ENCODE data around the gene TMEM89. TPM values are rescaled to one million over a fixed set of nuclear protein-coding genes. Genes with fewer than 3 reads are reported as not detected.

TMEM89 gene, protein sequence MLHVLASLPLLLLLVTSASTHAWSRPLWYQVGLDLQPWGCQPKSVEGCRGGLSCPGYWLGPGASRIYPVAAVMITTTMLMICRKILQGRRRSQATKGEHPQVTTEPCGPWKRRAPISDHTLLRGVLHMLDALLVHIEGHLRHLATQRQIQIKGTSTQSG
- total RNA-seq: not detected in 2 replicates

GRCh38 chr3:48621461-48621869 lies at the start of gene TMEM89:
TMEM89 (minus strand) TSS chr3:48621769; CDS start chr3:48621756, 13 bp downstream.

DNA sequence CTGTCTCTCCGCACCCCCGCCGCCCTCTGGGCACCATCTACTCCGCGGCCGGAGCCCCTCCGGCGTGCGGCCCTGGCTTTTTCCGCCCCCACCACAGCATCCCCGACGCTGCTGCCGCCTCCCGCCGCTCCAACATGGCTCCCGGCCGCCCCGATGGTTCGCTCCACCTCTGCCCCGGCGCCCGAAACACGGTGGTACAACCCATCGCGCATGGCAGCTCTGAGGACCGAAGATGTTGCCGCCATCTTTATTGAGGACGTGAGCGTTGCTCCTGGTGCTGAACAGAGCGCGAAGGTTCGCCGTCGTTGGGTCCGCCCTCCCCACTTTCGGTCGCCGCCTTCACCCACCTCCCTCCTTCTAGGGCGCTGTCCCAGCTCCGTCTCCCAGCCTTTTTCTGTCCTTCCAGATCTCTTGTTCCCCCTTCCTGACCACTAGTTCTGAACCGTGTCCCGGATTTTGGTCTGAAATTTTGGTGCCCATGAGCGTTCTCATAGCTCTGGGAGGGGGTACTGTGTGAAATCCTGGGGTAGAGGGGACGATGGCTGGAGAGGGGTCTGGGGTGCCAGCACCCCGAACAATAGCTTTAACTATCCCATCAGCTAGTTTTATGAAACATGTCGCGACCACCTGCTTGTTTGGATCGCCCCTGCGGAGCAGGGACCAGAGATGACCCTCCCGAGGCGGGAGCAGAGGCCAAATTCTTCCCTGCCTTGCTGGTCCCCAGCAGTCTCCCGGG lies 41.4 kb upstream of the TMEM89 start, which contains the start of gene CELSR3:
Gene CELSR3, minus strand, starts transcription at position 134 of the 736 bp plus-strand sequence. CDS start 252 bp downstream, outside the sequence.

DNA sequence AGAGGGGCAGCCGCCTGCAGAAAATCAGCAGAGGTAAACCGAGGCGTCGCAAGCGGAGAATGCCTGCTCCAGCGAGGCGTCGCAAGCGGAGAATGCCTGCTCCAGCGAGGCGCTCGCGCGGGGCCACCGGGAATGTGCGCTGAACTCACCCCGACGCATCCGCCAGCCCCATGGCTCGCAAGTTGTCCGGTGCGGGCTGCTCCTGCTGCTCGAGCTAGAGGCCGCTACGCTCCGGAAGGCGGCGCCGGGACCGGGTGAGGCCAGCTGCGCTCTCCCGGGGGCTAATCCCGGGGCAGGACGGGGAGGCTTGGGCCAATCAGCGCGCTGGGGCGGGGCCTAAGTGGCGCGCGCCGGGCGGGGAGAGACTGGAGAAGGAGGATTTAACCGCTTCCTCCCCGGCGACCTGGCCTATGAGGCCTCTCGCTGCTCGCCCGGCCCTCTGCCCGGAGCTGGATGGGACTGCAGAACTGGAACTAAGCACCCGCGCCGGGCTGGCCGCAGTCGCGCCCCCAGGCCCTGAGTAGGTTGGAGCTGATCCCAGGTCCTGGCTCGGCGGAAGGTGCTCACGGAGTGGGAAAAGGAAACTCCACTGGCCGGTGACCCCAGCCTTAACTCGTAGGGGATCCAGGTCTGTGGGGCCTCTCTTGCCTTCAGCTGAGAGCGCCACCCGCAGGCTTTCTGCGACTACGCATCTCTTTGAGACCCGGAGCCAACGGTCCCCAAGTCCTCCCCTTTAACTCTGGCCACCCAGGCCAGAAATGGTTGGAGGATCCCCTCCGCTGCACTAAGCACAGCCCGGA lies 13.9 kb upstream of the TMEM89 start, which contains the start of gene SLC26A6:
Gene SLC26A6, minus strand, starts transcription at position 240 of the 800 bp plus-strand sequence. Its CDS starts 68 bp downstream, at position 172.

DNA sequence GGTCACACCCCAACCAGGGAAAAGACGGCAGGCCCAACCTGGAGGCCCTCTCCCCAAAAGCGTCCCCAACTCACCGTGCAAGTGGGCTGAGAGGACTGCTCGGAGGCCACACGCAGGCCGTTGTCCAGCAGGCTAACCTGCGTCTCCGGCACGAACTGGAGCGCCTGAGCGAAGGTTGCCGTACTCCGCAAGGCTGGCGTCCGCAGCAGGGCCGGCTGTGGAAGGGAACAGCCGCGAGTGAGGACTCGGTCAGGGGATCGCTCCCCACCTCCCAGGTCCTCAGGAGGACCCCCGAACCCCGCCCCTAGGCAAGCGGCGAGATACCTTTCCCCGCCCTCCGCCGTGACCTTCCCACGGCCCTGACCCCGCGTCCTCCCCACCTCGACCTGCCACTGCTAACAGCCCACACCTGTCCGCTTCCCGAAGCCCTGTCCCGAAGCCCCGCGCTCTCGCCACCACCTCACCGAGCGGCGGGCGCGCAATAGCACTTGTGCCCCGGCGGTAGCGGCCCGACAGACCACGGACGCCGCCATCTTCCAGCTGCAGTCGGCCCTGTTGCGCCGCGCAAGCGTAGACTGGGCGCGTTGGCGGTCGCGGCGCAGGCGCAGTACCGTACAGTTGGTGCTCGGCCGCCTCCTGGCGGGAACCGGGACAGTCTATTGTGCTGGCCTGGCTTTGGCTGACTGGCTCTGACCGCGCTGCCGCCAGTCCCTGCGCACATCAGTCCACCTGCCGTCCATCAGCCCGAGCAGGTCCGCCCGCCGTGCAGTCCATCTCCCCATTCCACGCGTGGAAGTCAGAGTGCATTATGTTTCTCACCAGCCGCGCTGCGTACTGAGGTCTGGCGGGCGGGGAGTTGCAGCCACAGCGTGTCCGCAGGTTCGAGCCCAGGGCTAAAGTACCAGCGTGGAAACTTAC lies 12.2 kb downstream of the TMEM89 start, which contains the start of gene UQCRC1:
Gene UQCRC1, minus strand, starts transcription at position 559 of the 918 bp plus-strand sequence. Its CDS starts 26 bp downstream, at position 533.

GRCh38 chr3:48595075-48595525 lies 26.5 kb downstream of the TMEM89 start, which contains the start of gene COL7A1:
COL7A1 (minus strand) TSS chr3:48595329; CDS start chr3:48595159, 170 bp downstream.

Other genes starting within 250 kb of the TMEM89 start
- gene FBXW12, start 249.6 kb downstream of the TMEM89 start, total RNA-seq: not detected in 2 replicates
- 9.0 and 13.3 TPM in 2 replicates for gene PLXNB1, start 191.7 kb downstream of the TMEM89 start, total RNA-seq
- gene CCDC51, start 181.7 kb downstream of the TMEM89 start, total RNA-seq: 20.1 and 24.6 TPM in 2 replicates
- 194 and 435 TPM in 2 replicates for gene TMA7, start 181.5 kb downstream of the TMEM89 start, total RNA-seq
- 6.2 and 10.6 TPM in 2 replicates for gene ATRIP, start 175.0 kb downstream of the TMEM89 start, total RNA-seq
- 89.6 and 208 TPM in 2 replicates for gene SHISA5, start 117.6 kb downstream of the TMEM89 start, total RNA-seq
- gene PFKFB4, start 65.0 kb downstream of the TMEM89 start, total RNA-seq: 2.9 and 3.0 TPM in 2 replicates
- gene UCN2, start 58.0 kb downstream of the TMEM89 start, total RNA-seq: not detected in 2 replicates
- 0.76 and 1.9 TPM in 2 replicates for gene COL7A1, start 26.4 kb downstream of the TMEM89 start, total RNA-seq
- 369 and 467 TPM in 2 replicates for gene UQCRC1, start 12.1 kb downstream of the TMEM89 start, total RNA-seq
- 12.3 and 30.5 TPM in 2 replicates for gene SLC26A6, start 13.7 kb upstream of the TMEM89 start, total RNA-seq
- gene CELSR3, start 41.1 kb upstream of the TMEM89 start, total RNA-seq: under 0.01 and 0.15 TPM in 2 replicates
- gene NCKIPSD, start 64.1 kb upstream of the TMEM89 start, total RNA-seq: 3.6 and 4.7 TPM in 2 replicates
- gene IP6K2, start 95.5 kb upstream of the TMEM89 start, total RNA-seq: 43.9 and 49.4 TPM in 2 replicates
- gene PRKAR2A, start 226.1 kb upstream of the TMEM89 start, total RNA-seq: 42.2 and 86.3 TPM in 2 replicates